Stimulated activated CD4-positive, alpha-beta T cell treated with anti-CD3 and anti-CD28 coated beads, TNF-alpha, amount 100 ng/mL, for 4 hours (primary cell): ENCODE data around the gene HADHA.
A peak's percentile ranks its signal among the peaks of the same experiment; 100 is the strongest.
"Not testable (repeated sequence)": the region's sequence is repeated elsewhere in the genome, so short reads cannot be mapped to it uniquely, and the experiment has no call there.

Experiments
- DNase-seq, 3 experiments: peaks; one replicate each; pipeline ENCODE4 v3.0.0-alpha.2; 2020; ENCODE audit warnings: low read depth in 3 of 3

The HADHA gene

DNA sequence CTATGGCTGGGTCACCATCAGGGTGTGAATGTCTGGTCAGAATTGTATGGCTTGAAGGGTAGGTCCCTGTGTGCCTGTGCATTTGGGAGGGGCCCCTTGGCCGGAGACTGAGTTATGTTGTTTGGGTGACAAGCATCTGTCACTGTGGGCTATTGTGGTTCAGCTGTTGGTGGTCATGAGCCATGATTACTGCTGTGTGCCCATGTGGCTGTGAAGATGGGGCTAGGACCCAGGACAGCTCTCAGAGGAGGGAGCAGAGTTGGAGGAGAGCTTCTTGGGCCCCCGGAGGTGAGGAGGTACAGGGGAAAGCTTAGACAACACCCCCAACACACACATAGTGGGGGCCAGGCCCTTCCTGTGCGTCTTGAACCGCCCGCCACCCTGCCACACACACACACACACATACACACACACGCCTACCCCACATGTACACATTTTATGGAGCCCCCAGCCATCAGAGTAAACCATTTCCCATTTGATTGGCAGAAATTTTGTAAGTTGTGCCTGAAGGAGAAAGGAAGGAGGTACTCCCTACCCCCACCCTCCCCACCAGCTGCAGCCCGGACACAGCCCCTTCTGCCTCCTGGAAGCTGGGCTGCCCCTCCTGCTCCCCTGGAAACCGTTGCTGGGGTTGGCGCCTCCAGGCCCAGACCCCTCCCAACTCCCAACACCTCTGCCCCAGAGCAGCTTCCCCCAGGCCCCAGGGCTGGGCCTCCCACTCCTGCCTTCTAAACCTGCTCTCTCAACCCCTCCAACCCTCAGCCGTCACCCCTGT, 69.6 kb downstream of the HADHA start:
- DNase-seq = no peak

DNA sequence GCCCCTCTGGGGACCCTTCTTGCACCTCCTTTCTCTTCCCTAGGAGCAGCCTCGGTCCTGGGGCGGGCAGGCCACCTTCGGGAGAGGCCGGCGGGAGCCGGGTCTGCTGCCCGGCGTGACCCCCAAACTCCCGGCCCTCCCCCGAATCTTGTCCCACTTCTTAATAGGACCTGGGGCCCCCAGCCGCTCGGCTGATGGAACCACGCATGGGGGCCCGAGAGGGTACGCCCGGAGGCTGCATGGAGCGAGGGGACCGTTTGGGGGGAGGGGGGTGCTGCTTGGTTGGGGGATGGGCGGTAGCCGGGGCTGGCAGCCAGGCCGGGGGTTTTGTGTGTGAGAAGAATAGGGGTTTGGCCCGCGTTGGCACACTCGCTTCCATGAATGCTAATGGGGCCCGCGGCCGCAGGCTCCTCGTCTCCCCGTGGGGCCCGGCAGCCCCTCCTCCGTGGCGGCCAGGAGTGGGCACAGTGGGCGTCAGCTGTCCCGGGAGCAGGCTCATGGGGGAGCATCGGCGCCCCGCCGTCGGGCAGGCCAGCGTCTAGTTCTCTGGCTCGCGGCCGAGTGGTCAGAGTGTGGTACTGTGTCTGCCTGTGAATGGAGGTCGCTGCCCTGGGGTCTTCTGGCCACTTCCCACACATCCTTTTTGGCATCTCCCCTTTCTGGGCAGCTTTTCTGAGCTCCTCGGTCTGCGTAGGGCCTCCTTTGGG, 70.5 kb downstream of the HADHA start:
- no peak for DNase-seq

DNA sequence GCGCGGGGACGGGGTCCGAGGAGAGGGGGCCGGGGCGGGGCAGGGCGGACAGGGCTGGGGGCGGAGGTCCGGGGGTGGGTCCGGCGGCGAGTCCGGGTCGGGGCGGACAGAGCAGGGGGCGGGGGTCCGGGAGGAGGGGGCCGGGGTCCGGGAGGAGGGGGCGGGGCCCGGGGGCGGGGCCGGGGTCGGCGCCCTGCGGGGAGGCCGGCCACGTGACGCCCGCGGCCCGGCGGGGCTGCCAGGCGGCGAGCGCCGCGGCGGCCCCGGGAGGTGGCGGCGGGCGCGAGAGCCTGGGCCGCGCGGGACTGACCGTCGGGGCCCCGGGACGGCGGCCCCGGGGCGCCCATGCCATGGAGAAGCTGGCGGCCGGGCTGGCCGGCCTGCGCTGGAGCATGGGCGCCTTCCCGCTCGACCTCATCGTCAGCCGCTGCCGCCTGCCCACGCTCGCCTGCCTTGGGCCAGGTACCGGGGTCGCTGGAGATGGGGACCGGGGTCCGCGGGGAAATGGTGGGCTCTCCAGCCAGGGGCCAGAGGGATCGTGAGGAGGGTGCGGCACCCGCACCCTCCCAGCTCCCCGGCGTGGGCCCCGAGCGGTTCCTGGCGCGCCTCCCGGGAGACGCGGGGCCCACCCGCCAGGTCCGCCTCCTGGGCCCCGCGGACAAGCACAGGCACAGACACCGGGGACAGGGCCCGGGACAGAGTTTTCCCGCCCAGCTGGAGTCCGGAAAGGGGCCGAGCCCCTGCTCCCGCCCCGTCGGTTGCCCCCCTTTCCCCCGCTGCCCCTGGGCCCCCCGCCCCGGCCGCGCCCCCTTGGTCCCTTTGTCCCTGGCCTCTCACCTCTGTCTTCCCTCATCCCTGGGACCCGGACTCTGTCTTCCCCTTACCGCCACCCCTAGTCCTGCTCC, 71.3 kb downstream of the HADHA start, which contains the start of gene GAREM2:
Gene GAREM2 (plus strand): TSS at position 218 of the 905 bp plus-strand sequence. CDS start 133 bp downstream, at position 351.
- DNase-seq = no peak

DNA sequence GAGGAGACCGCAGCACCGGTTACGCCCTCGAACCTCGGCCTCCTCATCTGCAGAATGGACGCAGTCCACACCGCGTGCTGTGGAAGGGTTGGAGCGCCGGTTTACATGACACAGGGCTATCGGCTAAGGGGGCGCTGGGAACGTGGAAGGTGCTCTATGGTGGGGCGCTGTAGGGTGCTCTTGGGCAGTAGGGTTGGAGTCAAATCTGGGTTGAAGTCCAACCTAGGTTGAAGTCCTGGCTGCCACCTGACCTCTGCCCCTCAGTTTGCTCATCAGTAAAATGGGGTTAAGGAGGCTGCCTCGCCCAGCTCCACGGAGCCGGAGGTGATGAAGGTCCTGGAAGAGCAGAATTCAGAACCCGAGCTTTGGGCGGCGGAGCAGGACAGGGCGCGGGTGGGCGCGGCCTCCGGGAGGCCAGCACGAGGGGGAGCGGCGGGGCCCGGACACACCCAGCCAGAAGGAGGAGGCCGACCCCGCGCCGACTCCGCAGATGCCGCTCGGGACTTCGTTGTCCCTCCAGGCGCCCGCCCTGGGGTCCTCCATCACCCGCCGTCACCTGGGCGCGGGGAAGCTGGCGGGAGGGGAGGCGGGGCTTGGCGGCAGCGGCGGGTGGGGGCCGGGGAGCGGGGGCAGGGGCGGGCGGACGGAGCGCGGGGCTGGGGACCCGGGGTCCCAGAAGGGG, 72.1 kb downstream of the HADHA start:
- DNase-seq = no peak

DNA sequence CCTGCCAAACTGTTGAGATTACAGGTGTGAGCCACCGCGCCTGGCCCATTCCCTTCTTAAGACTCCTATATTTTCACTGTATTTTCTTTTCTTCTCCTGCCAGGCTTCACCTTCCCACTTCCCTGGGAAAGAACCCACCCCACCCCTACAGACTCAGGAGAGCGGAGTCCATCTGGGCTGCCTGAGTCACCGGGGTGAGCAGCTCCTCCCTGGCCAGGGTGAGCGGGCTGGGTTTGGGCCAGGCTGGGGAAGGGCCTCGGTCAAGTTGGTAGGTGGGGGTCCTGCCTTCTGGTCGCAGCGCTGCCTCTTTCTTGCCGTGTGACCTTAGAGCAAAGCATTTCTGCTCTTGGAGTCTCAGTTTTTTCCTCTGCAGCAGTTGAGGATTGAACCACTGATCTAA, 73.6 kb downstream of the HADHA start:
- DNase-seq = no peak

DNA sequence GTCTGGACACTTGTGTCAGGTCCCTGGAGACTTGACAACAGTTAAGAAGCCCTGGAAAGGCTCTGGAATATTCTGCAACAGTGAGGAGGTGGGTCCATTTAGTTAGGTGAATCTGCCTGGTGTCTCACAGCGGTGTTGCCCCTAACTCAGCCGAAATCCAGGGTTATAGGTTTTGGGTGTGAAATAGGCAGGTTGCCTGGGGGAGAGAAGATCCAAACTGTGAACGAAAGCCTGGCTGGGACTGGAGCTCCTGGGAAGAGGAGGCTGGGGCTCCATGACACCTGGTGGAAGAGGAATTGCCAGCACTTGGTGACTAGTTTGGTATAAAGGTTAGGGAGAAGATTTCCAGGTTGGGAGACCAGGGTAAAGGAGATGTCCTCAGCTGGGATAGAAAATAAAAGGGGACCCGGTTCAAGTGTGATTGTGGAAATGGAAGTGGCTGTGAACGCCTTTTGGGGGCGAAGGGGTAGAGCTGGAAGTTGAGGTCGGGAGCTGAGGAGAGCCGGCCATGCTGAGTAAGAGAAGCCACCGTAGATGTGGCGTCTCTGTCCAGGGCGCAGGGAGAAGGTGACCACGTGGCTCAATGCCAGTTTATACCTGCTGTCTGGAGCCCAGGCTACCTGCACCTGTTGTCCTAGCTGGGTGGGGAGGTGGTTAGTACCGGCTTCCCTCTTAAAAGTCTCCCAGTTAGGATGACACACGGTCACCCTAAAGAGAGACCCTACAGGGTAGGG, 74.6 kb downstream of the HADHA start:
- DNase-seq = no peak

DNA sequence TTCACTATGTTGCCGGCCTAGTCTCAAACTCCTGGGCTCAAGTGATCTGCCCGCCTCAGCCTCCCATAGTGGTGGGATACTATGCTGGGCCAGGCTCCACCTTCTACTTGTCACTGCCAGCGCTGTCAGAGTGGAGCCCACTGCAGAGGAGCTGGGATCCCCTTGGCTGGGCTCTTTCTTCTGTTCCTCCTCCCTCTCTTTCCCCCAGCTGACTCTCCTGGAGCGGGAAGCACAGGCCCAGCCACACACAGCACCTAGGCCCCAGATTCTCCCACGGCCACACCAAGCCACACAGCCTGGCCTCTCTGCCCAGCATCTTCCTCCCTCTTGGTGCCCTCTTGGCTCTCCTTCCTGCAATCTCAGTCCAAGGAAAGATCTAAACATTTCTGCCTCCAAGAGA, 75.2 kb downstream of the HADHA start:
- no peak for DNase-seq

DNA sequence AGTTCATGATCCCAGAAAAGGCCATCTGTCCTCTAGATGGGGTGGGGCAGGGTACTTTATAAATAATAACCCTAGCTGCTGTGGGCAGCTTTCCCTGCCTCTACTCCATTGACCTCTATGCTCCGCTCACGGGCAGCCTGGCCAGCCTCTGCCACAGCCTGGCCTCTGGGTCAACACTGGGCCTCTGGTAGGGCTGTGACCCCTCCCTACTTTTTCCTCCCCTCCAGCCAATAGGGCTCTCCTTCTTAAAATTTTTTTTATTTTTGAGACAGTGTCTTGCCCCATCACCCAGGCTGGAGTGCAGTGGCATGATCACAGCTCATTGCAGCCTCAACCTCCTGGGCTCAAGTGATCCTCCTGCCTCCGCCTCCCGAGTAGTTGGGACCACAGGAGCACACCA, 75.6 kb downstream of the HADHA start:
- no peak for DNase-seq

DNA sequence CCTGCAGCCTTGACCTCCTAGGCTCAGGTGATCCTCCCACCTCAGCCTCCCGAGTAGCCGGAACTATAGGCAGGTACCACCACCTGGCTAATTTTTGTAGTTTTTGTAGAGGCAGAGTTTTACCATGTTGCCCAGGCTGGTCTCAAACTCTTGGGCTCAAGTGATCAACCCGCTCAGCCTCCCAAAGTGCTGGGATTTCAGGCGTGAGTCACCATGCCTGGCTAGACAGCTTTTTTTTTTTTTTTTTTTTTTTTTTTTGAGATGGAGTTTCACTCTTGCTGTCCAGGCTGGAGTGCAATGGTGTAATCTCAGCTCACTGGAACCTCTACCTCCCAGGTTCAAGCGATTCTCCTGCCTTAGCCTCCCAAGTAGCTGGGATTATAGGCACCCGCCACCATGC, 77.9 kb downstream of the HADHA start:
- DNase-seq = not testable (repeated sequence)

DNA sequence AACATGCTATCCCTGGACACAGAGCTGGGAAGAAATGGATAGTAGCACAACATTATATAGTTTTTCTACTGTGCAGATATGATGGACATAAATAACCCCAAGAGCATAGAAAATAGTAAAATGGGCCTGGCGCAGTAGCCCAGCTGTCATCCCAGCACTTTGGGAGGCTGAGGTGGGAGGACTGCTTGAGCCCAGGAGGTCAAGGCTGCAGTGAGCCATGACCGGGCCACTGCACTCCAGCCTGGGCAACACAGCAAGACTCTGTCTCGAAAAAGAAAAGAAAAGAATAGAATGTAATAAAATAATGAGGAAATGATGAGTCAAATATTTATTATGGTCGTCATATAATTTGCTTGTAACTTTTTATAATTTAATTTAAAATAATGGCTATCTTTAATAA, 79.0 kb downstream of the HADHA start:
- no peak for DNase-seq

DNA sequence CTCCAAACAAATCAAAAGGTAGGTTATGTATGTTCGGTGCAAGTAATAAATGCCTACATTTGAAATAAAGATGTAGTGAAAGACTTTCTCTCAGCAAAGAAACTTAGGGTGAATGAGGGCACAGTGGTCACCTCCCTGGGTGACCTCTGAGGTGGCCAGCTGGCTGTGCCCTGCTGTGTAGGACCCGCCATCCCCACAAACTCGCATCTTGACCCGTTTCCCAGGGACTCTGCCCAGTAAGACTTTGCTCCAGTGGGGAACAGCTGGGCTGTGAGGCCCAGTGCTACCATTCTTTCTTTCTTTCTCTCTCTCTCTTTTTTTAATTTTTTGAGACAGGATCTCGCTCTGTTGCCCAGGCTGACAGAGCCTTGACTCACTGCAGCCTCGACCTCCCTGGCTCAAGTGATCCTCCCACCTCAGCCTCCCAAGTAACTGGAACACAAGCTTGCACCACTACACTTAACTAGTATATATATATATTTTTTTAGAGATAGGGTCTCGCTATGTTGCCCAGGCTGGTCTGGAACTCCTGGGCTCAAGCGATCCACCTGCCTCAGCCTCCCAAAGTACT, 79.7 kb downstream of the HADHA start:
- DNase-seq = no peak

DNA sequence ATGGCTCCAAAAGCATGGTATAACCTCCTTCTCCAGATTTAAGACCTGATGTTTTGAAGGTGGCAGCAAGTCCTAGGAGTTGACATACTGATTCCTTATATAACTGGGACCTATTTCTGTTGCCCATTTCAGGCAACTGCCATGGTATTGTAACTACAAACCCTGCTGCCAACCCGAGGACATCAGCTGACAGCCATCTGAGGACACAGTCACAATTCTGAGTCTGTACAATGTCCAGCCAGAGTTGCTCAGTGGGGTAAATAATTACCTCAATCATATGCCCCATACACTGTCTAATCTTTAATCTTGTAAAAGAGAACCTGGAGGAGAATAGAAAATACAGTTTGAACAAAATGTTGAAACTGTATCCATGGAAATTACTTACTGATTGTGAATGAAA, 80.2 kb downstream of the HADHA start:
- DNase-seq = no peak

DNA sequence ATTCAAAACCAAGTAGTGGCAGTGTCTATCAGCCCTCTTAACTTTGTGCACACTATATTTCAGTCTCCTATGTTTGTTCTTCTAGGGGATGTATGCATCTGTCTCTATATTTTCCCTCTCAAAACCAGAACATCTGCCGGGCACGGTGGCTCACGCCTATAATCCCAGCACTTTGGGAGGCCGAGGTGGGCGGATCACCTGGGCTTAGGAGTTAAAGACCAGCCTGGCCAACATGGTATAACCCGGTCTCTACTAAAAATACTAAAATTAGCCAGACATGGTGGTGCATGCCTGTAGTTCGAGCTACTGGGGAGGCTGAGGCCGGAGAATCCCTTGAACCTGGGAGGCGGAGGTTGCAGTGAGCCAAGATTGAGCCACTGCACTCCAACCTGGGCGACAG, 81.5 kb downstream of the HADHA start:
- DNase-seq = no peak

DNA sequence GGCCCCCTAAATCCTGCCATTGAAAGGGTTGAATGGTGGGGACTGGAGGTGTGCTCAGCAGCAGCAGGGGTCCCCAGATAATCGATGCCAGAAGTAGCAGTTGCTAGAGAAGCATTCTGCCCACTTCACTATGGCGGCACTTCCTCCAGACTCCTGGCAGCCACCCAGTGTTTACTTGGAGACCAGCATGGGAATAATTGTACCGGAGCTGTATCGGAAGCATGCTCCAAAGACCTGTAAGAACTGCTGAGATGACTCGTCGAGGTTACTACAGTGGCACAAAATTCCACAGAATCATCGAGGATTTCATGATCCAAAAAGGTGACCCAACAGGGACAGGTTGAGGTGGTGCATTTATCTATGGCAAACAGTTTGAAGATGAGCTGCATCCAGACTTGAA, 82.5 kb downstream of the HADHA start:
- no peak for DNase-seq

DNA sequence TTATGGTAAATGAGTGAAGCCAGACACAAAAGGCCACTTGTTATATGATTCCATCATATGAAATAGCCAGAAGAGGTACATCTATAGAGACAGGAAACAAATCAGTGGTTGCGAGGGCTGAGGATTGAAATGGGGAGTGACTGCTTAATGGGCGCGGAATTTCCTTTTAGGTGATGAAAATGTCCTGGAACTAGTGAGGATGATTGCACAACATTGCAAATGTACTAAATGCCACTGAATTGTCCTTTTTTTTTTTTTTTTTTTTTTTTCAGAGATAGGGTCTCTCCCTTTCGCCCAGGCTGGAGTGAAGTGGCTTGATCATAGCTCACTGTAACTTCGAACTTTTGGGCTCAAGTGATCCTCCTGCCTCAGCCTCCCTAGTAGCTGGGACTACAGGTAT, 86.9 kb downstream of the HADHA start:
- no peak for DNase-seq

DNA sequence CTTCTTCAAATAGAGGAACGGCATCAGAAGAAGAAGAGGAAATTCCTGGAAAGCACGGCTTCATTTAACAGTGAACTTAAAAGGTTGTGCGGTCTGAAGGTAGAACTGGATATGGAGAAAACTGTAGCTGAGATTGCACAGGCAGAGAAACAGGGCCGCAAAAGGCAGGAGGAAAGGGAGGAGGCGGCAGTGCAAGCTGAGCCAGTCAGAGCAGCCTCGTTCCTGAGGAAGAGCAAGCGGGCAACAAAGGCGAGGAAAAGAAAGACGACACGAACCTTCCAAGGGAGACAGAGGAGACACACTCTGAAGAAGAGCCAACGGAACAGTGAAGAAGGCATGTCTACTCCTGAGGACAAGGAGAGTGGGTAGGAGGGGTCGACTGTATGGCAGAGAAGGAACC, 94.2 kb downstream of the HADHA start:
- no peak for DNase-seq

DNA sequence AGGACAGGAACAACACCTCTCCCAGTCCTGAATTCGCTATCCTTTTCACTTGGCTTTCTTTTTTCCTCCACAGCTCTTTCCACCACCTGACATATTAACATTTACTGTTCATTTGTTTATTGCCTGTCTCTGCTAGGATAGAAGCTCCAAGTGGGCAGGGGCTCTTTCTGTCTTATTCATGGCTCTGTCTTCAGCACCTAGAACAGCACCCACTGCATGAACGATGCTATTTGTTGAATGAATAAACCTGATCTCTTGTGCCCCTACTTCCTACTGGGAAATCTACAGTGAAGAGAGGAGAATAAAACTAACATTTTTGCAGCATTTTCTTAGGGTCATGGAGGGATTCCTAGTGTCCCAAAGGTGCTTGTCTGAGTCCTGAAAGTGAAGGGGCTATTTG, 95.9 kb downstream of the HADHA start:
- DNase-seq = no peak

DNA sequence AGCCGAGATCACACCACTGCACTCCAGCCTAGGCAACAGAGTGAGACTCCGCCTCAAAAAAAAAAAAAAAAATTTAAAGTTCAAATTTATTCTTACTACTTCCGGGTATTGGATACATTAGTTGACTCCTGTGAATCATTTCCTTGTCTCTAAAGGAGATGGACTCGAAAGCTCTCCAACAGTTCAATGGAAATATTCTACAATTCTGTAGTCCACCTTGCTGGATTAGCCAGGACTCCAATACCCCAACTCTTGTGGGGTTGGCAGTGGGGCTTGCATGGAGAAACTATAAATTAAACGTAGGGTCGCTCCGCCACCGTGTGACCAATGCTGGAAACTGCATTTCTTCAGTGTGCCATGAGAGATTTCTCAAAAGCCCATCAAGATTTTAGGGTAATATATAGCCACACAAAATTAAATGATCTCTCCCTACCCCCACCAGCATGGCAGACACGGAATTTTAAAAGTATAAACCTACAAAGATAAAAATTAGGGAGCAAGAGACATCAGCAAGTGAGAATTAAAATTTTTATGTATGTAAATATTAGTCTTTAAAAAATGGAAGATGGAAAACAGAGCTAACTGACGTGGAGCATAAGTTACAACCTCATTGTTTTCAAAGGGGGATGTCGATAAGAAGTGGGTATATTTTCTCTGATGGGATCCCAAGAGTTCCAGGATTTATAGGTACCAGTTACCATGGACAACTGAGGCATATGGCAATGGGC, 99.3 kb downstream of the HADHA start:
- peak; percentile 36 to 45 (median 38) for DNase-seq

DNA sequence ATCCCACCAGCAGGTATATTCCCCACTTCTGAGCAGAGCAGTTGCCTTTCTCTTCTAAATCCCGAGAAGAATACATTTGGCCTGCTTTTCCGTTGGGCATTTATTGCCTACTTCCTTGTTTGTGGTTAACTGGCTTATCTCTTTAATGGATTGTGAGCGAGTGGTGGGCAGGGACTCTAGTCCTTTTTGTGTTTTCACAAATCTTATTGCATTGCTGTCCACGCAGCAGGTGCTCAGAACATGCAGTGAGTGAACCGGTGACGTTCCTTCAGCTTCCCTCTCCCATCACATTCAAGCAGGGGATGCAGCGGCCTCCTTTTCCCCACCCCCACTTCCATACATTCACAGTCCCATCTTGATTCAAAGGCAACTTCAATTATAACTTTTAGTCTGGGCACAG, 100.4 kb downstream of the HADHA start:
- no peak for DNase-seq

DNA sequence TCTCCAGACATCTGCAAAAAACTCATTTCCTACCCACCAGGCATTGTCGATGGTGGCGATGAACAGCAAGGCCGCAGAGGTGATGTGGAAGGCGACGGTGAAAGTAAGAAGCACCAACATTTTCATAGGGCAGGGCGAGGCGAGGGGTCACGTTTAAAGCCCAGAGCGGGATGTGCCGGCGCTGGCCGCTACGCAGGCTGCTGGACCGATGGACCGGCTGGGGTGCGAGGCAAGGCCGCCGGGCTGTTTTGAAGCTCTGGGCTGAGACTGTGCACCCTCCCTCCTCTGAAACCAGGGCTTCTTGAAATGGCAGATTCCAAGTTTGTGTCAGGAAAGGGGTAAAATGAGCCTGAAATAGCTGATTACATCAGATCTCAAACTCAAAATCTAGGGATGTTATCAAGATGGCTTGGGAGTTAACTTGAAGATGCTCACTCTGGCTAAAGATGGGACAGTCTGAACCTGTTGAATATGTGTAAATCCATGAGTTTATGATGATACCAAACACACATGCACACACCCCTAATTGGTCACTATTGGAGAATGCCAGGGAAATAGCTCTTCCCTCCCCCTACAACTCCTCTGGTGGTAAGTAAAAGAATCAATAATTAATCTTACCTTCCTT, 103.2 kb downstream of the HADHA start:
- no peak for DNase-seq
